Activated T-helper 1 cell treated with Interleukin-2 at 50 U/mL for 16 hours (primary cell): ENCODE results near the gene MAP3K9.
A peak's percentile ranks its signal among the peaks of the same experiment; 100 is the strongest.

Source experiments
- DNase-seq: peaks from one replicate; pipeline ENCODE4 v3.0.0-alpha.2; 2020; ENCODE audit warnings: low read depth

The MAP3K9 gene

GRCh38 chr14:70821584-70822529, 12.5 kb upstream of the MAP3K9 start:
- DNase-seq, result peak; percentile 33

- DNase-seq, result no peak
These were observed 7.2 kb upstream of the MAP3K9 start for GRCh38 chr14:70816525-70816924.

- no peak for DNase-seq
These were observed 5.2 kb upstream of the MAP3K9 start for GRCh38 chr14:70814466-70814865.

GRCh38 chr14:70812124-70812818, 3.0 kb upstream of the MAP3K9 start:
- DNase-seq, result no peak

- DNase-seq, result no peak
These were observed 2.3 kb upstream of the MAP3K9 start for GRCh38 chr14:70811578-70811977.

GRCh38 chr14:70811050-70811449, 1.7 kb upstream of the MAP3K9 start:
- DNase-seq, result no peak

- no peak for DNase-seq
These were observed 1.3 kb upstream of the MAP3K9 start for GRCh38 chr14:70810621-70811020.

GRCh38 chr14:70808416-70809224, 693 bp downstream of the MAP3K9 start:
- peak; percentile 24 for DNase-seq

GRCh38 chr14:70807898-70808415, 1.4 kb downstream of the MAP3K9 start:
- peak; percentile 29 for DNase-seq

- no peak for DNase-seq
These were observed 4.7 kb downstream of the MAP3K9 start for GRCh38 chr14:70804556-70805162.

GRCh38 chr14:70803321-70804310, 5.7 kb downstream of the MAP3K9 start:
- DNase-seq, result no peak

- no peak for DNase-seq
These were observed 6.9 kb downstream of the MAP3K9 start for GRCh38 chr14:70802379-70802778.

GRCh38 chr14:70801836-70802235, 7.5 kb downstream of the MAP3K9 start:
- DNase-seq, result no peak

GRCh38 chr14:70796551-70796950, 12.8 kb downstream of the MAP3K9 start:
- no peak for DNase-seq

- no peak for DNase-seq
These were observed 15.0 kb downstream of the MAP3K9 start for GRCh38 chr14:70794294-70794693.

GRCh38 chr14:70793637-70794036, 15.7 kb downstream of the MAP3K9 start:
- no peak for DNase-seq

- DNase-seq, result no peak
These were observed 16.4 kb downstream of the MAP3K9 start for GRCh38 chr14:70792939-70793338.

GRCh38 chr14:70791971-70792370, 17.3 kb downstream of the MAP3K9 start:
- DNase-seq, result no peak

GRCh38 chr14:70789961-70790360, 19.4 kb downstream of the MAP3K9 start:
- DNase-seq, result no peak

GRCh38 chr14:70789361-70789760, 20.0 kb downstream of the MAP3K9 start:
- DNase-seq, result no peak
